Measurements from ENCODE around the gene SNX5. TPM values are rescaled to one million over a fixed set of nuclear protein-coding genes. Genes with fewer than 3 reads are reported as not detected.

SNX5 gene
- total RNA-seq, 2 donors from 2014 or later, result 37.3 to 50.3 TPM

- DNase-seq (ENCODE audit: low spot score), result no peak
- H3K4me1 ChIP-seq, result no peaks in the 10 kb centered on the region
- no peak for TF ChIP-seq CTCF (IDR thresholded peaks at IDR 0.05)
- no peaks in the 10 kb centered on the region for H3K9me3 ChIP-seq
- no peaks in the 10 kb centered on the region for H3K27me3 ChIP-seq
- H3K36me3 ChIP-seq, result peaks cover 96% of the 10 kb centered on the region
- H3K27ac ChIP-seq, result no peak overlapping the region
- H3K4me3 ChIP-seq, result no peak overlapping the region
Observed at GRCh38 chr20:17946572-17947473, 21.8 kb downstream of the SNX5 start.

GRCh38 chr20:17946040-17946439, 22.6 kb downstream of the SNX5 start:
- Histone ChIP-seq H3K36me3 (peaks cover 95% of the 10 kb centered on the region), H3K9me3 (no peaks in the 10 kb centered on the region), H3K4me1 (no peaks in the 10 kb centered on the region), H3K4me3 (no peak overlapping the region), H3K27me3 (no peaks in the 10 kb centered on the region), H3K27ac (no peak overlapping the region)
- no peak for DNase-seq (ENCODE audit: low spot score)
- TF ChIP-seq CTCF (IDR thresholded peaks at IDR 0.05), result no peak

GRCh38 chr20:17944854-17945474, 23.6 kb downstream of the SNX5 start:
- Histone ChIP-seq H3K27me3 (no peaks in the 10 kb centered on the region), H3K4me1 (no peaks in the 10 kb centered on the region), H3K4me3 (no peak overlapping the region), H3K9me3 (no peaks in the 10 kb centered on the region), H3K36me3 (peaks cover 92% of the 10 kb centered on the region), H3K27ac (no peak overlapping the region)
- TF ChIP-seq CTCF (IDR thresholded peaks at IDR 0.05), result no peak
- no peak for DNase-seq (ENCODE audit: low spot score)

- DNase-seq (ENCODE audit: low spot score), result no peak
- Histone ChIP-seq H3K9me3 (no peaks in the 10 kb centered on the region), H3K27ac (no peak overlapping the region), H3K27me3 (no peaks in the 10 kb centered on the region), H3K4me3 (no peak overlapping the region), H3K36me3 (peaks cover 76% of the 10 kb centered on the region), H3K4me1 (peaks cover 0 to 11% of the 10 kb centered on the region in 2 donors)
- TF ChIP-seq CTCF (IDR thresholded peaks at IDR 0.05), result no peak
Observed at GRCh38 chr20:17943343-17943742, 25.3 kb downstream of the SNX5 start.

GRCh38 chr20:17941826-17942196, 26.8 kb downstream of the SNX5 start:
- Histone ChIP-seq H3K9me3 (no peaks in the 10 kb centered on the region), H3K27me3 (no peaks in the 10 kb centered on the region), H3K4me3 (no peak overlapping the region), H3K4me1 (peaks cover 0 to 21% of the 10 kb centered on the region in 2 donors), H3K27ac (no peak overlapping the region), H3K36me3 (peaks cover 61% of the 10 kb centered on the region)
- no peak for DNase-seq (ENCODE audit: low spot score)
- no peak for TF ChIP-seq CTCF (IDR thresholded peaks at IDR 0.05)
